ENCODE results near the gene ARID3A.
A peak's percentile ranks its signal among the peaks of the same experiment; 100 is the strongest.
"Not testable (repeated sequence)": the region's sequence is repeated elsewhere in the genome, so short reads cannot be mapped to it uniquely, and the experiment has no call there.

Gene ARID3A, protein sequence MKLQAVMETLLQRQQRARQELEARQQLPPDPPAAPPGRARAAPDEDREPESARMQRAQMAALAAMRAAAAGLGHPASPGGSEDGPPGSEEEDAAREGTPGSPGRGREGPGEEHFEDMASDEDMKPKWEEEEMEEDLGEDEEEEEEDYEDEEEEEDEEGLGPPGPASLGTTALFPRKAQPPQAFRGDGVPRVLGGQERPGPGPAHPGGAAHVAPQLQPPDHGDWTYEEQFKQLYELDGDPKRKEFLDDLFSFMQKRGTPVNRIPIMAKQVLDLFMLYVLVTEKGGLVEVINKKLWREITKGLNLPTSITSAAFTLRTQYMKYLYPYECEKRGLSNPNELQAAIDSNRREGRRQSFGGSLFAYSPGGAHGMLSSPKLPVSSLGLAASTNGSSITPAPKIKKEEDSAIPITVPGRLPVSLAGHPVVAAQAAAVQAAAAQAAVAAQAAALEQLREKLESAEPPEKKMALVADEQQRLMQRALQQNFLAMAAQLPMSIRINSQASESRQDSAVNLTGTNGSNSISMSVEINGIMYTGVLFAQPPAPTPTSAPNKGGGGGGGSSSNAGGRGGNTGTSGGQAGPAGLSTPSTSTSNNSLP

DNA sequence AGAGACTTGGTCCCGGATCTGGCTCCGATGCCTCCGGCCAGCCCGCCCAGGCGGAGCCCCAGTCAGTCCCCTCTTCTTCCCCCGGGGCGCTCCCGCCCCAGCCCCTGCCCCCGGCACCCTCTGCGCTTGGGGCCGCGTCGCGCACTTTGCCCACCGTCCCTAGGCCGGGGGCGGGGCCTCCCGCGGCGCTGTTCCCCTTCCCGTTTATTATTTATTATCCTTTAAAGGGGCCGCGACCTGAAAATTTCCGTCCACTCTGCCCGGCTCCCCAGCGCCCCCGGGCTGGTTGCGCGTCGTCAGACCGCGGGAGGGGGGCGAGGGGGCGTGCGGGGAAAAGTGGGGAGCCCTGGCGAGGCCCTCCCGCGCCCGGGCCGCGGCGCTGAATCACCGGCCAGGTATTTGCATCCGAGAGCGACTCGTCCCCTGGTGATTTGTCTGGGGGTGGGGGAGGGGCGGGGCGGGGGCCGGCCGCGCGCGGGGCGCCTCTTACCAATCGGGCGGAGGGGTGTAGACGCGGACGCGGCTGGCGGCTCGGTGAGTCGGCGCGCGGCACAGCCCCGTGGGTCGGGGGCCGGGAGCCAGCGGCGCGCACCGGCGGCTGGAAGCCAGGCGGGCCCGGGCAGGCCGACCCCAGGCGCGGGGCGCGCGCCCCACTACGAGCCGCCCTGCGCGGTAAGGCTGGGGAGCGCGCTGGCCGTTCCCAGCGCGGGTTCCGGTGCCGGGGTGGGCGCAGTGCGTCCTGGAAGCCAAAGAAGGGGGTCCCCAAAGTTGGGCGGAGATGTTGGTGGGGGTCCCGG lies at the start of gene ARID3A:
Gene ARID3A, plus strand, starts transcription at position 510 of the 797 bp plus-strand sequence. CDS start 3,494 bp downstream, outside the sequence.
- in situ Hi-C loops (cut with HindIII; ENCODE audit: low pct_unique_long_range_greater_than_20kb, low sequenced_read_pairs): no loop called here
- peak; percentile 83 to 90 for DNase-seq (ENCODE audit: low read depth in 1 of 2, low spot score in 1 of 2)
- no peak for TF ChIP-seq JUND (IDR thresholded peaks at IDR 0.05; ENCODE audit: low read depth)

DNA sequence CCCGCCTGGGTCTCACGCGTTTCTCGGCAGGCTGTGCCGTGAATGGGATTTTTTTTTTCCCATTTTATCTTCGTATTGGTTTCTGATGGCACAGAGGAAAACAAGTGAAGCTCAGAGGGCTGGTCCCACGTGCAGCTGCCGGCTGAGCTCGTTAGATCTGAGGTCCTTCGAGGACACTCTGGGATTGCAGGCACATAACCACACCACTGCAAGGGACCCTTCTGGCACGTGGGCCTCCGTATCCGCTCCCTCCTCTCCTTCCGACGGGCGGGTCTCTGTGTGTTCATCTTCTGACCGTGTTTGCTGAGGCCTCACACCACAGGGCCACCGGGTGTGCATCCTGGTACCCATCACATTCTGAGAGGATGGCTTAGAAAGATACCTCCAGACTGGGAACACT lies 49.7 kb upstream of the ARID3A start:
- in situ Hi-C loops (cut with HindIII; ENCODE audit: low pct_unique_long_range_greater_than_20kb, low sequenced_read_pairs): no loop called here
- no peak for DNase-seq (ENCODE audit: low read depth in 1 of 2, low spot score in 1 of 2)
- TF ChIP-seq JUND (IDR thresholded peaks at IDR 0.05; ENCODE audit: low read depth): no peak

DNA sequence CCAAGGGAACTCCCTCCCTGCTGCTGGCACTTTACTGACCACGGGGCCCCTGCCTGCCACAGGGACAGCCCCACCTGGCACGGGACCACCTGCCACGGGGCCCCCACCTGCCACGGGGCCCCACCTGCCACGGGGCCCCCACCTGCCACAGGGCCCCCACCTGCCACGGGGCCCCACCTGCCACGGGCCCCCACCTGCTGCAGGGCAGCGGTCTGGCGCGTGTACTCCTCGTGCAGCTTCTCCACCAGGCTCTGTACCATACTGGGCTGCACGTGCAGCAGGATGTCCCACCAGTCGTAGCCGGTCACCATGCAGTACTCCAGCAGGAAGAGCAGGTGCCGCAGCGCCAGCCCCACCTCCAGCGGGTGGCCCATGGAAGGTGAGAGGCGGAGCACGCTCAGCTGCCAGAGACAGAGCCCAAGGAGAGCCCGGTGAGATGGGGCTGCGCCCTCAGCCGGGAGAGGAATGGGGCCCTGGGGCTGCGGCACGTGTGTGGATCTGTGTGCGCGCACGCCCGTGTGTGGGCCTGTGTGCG lies 49.0 kb upstream of the ARID3A start:
- in situ Hi-C loops (cut with HindIII; ENCODE audit: low pct_unique_long_range_greater_than_20kb, low sequenced_read_pairs): no loop called here
- DNase-seq (ENCODE audit: low read depth in 1 of 2, low spot score in 1 of 2): no peak
- no peak for TF ChIP-seq JUND (IDR thresholded peaks at IDR 0.05; ENCODE audit: low read depth)

DNA sequence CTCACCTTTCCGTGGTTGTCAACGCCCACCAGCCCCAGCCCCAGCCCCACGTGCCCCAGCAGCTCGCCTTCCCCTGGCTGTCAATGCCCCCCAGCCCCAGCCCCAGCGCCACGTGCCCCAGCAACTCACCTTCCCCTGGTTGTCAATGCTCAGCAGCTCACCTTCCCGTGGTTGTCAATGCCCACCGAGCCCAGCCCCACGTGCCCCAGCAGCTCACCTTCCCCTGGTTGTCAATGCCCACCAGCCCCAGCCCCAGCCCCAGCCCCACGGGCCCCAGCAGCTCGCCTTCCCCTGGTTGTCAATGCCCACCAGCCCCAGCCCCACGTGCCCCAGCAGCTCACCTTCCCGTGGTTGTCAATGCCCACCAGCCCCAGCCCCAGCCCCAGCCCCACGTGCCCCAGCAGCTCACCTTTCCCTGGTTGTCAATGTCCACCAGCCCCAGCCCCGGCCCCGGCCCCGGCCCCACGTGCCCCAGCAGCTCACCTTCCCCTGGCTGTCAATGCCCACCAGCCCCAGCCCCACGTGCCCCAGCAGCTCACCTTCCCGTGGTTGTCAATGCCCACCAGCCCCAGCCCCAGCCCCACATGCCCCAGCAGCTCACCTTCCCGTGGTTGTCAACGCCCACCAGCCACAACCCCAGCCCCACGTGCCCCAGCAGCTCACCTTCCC lies 47.7 kb upstream of the ARID3A start:
- in situ Hi-C loops (cut with HindIII; ENCODE audit: low pct_unique_long_range_greater_than_20kb, low sequenced_read_pairs); DNase-seq (ENCODE audit: low read depth in 1 of 2, low spot score in 1 of 2): not testable (repeated sequence)

DNA sequence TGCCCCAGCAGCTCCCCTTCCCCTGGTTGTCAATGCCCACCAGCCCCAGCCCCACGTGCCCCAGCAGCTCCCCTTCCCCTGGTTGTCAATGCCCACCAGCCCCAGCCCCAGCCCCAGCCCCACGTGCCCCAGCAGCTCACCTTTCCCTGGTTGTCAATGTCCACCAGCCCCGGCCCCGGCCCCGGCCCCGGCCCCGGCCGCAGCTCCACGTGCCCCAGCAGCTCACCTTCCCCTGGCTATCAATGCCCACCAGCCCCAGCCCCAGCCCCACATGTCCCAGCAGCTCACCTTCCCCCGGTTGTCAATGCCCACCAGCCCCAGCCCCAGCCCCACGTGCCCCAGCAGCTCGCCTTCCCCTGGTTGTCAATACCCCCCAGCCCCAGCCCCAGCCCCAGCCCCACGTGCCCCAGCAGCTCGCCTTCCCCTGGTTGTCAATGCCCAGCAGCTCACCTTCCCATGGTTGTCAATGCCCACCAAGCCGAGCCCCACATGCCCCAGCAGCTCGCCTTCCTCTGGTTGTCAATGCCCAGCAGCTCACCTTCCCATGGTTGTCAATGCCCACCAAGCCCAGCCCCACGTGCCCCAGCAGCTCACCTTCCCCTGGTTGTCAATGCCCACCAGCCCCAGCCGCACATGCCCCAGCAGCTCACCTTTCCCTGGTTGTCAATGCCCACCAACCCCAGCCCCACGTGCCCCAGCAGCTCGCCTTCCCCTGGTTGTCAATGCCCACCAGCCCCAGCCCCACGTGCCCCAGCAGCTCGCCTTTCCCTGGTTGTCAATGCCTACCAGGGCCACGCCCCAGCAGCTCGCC lies 46.9 kb upstream of the ARID3A start:
- in situ Hi-C loops (cut with HindIII; ENCODE audit: low pct_unique_long_range_greater_than_20kb, low sequenced_read_pairs); DNase-seq (ENCODE audit: low read depth in 1 of 2, low spot score in 1 of 2): not testable (repeated sequence)

DNA sequence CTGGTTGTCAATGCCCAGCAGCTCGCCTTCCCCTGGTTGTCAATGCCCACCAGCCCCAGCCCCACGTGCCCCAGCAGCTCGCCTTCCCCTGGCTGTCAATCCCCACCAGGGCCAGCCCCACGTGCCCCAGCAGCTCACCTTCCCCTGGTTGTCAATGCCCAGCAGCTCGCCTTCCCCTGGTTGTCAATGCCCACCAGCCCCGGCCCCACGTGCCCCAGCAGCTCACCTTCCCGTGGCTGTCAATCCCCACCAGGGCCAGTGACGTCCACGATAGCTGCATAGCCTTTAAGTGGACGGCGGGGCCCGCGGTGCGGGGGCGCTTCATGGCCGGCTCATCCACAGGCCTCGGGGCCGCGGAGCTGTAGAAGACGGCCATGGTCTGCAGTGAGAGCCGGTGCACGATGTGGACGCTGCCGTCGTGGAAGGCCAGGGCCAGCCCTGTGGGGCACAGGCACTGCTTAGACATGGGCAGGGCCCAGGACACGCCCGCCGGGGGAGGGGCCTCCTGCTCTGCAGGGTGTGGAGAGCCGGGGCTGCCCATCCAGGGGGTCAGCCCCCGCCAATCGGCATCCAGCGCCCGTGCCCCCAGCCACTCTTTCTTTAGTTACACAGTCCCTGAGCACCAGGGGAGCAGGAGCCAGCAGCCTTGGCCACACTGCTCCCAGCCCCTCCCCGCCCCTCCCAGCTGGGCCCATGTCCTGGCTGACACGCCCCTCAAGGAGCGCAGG lies 46.0 kb upstream of the ARID3A start:
- in situ Hi-C loops (cut with HindIII; ENCODE audit: low pct_unique_long_range_greater_than_20kb, low sequenced_read_pairs): no loop called here
- TF ChIP-seq JUND (IDR thresholded peaks at IDR 0.05; ENCODE audit: low read depth): no peak
- no peak for DNase-seq (ENCODE audit: low read depth in 1 of 2, low spot score in 1 of 2)

DNA sequence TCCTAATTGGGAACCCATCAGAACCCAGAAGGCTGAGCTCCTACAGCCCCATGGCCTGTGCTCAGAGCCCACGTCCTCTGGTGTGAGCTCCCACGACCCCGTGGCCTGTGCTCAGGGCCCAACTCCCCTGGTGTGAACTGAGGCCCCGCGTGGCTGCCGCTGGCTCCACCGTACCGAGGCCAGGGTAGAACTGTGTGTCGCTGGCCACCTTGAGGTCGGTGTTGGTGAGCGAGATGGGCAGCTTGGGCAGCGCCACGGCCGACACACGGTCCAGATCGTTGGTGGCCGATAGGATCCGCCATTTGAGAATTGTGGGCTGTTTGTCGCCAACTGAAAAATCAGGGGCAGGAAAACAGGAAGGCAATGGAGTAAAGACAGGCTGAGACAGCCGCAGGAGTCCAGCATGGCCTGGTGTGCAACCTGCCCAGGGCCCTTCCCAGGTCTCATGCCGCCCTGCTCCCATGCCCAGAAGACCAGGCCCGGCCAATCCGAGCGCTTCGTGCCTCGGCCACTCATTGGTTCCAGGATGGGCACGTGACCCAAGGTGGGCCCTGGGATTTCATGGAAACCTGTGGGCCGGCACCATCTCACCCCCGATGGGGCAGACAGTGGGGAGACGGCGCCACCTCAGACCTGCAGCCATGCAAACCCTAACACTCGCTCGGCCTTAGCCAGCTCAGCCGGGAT lies 44.3 kb upstream of the ARID3A start:
- DNase-seq (ENCODE audit: low read depth in 1 of 2, low spot score in 1 of 2): no peak
- in situ Hi-C loops (cut with HindIII; ENCODE audit: low pct_unique_long_range_greater_than_20kb, low sequenced_read_pairs): no loop called here
- TF ChIP-seq JUND (IDR thresholded peaks at IDR 0.05; ENCODE audit: low read depth): no peak

DNA sequence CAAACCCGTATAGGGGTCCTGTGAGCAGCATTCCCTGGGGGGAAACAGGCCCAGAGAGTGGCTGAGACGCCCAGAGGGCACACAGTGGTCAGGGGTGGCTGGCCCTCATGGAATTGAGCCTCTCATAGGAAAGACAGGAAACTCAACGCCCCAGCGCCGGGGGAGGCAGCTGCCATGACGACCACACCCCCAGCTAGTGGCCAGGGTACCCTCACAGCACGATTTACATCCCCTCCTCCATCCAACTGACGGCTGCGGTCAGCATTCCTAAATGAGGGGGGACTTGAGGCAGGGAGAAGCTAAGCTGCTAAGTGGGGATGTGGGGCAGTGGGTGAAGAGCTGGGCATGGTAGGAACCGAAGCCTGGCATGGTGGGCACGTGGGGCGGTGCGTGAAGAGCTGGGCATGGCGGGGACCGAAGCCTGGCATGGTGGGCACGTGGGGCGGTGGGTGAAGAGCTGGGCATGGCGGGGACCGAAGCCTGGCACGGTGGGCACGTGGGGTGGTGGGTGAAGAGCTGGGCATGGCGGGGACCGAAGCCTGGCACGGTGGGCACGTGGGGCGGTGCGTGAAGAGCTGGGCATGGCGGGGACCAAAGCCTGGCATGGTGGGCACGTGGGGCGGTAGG lies 42.9 kb upstream of the ARID3A start:
- in situ Hi-C loops (cut with HindIII; ENCODE audit: low pct_unique_long_range_greater_than_20kb, low sequenced_read_pairs): no loop called here
- DNase-seq (ENCODE audit: low read depth in 1 of 2, low spot score in 1 of 2): no peak
- no peak for TF ChIP-seq JUND (IDR thresholded peaks at IDR 0.05; ENCODE audit: low read depth)

DNA sequence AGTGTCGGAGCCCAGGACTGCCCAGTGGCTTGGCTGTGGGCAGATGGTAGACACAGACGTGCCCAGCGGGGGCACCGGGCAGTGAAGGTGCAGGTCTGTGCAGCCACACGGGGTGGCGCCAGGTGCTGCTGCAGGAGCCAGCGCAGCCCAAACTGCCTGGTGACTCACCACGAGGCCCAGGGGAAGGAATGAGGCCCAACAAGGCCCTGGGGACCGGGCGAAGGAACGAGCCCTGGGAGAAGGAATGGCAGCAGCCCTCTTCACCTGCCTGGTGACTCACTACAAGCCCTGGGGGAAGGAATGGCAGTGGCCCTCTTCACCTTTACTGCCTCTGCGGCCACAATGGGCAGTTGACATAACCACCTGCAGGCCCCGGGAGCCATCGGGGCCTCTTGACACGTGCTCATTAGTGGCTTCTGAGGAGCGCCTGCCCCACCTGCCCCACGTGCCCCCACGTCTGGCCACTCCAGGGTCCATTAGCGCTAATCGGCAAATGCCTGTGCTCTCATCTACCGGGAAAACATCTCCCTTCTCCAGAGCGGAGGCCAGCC lies 42.1 kb upstream of the ARID3A start:
- in situ Hi-C loops (cut with HindIII; ENCODE audit: low pct_unique_long_range_greater_than_20kb, low sequenced_read_pairs): no loop called here
- DNase-seq (ENCODE audit: low read depth in 1 of 2, low spot score in 1 of 2): peak; percentile 64 to 79
- no peak for TF ChIP-seq JUND (IDR thresholded peaks at IDR 0.05; ENCODE audit: low read depth)
